Forelimb muscle (tissue), 1 donor: ENCODE measurements around the gene KRTAP12-1. TPM values are rescaled to one million over a fixed set of nuclear protein-coding genes. Genes with fewer than 3 reads are reported as not detected.

Experiments
- DNase-seq: peaks from one replicate; pipeline ENCODE4 v3.0.0-alpha.2; 2013; ENCODE audit warnings: low read depth
- polyA plus RNA-seq: library from polyadenylated mRNA; unstranded; fragments of 120-200 nt; gene quantifications from one replicate; pipeline ENCODE4 v1.2.1, GENCODE V29; 2013; ENCODE audit not compliant: insufficient read length

The KRTAP12-1 gene, protein sequence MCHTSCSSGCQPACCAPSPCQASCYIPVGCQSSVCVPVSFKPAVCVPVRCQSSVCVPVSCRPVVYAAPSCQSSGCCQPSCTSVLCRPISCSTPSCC
- not detected for polyA plus RNA-seq

GRCh38 chr21:44681861-44682579 lies at the start of gene KRTAP12-1:
KRTAP12-1 (minus strand) TSS chr21:44682163; CDS start chr21:44682123, 40 bp downstream.
- DNase-seq: no peak

GRCh38 chr21:44730951-44731579 lies 49.1 kb upstream of the KRTAP12-1 start:
- DNase-seq: no peak

- DNase-seq: no peak
Observed at GRCh38 chr21:44730028-44730395, 48.0 kb upstream of the KRTAP12-1 start.

- DNase-seq: no peak
Observed at GRCh38 chr21:44729336-44730027, 47.5 kb upstream of the KRTAP12-1 start.

- DNase-seq: no peak
Observed at GRCh38 chr21:44728716-44729115, 46.8 kb upstream of the KRTAP12-1 start.

- DNase-seq: no peak
Observed at GRCh38 chr21:44727757-44728156, 45.8 kb upstream of the KRTAP12-1 start.

GRCh38 chr21:44727321-44727720 lies 45.4 kb upstream of the KRTAP12-1 start:
- DNase-seq: no peak

DNA sequence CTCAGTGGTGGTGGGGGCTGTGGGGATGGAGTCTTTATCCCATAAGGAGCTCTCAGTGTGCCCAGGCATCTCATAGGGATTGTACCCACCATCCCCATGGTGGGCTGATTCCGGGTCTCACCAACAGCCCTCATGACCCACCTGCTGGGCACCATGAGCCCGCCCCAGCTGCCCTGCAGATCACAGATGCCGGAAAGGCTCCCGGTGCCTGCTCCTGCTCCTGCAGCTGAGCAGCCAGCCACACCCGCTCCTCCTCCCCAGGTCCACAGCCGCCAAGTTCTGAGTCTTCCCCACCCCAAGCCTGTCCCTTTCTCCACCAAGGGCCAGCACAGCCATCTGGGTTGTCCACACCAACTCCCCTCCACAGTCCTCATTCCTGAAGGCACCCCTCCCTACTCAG lies 44.9 kb upstream of the KRTAP12-1 start:
- DNase-seq: no peak

GRCh38 chr21:44724926-44725325 lies 43.0 kb upstream of the KRTAP12-1 start:
- no peak for DNase-seq

GRCh38 chr21:44724196-44724595 lies 42.2 kb upstream of the KRTAP12-1 start:
- no peak for DNase-seq

DNA sequence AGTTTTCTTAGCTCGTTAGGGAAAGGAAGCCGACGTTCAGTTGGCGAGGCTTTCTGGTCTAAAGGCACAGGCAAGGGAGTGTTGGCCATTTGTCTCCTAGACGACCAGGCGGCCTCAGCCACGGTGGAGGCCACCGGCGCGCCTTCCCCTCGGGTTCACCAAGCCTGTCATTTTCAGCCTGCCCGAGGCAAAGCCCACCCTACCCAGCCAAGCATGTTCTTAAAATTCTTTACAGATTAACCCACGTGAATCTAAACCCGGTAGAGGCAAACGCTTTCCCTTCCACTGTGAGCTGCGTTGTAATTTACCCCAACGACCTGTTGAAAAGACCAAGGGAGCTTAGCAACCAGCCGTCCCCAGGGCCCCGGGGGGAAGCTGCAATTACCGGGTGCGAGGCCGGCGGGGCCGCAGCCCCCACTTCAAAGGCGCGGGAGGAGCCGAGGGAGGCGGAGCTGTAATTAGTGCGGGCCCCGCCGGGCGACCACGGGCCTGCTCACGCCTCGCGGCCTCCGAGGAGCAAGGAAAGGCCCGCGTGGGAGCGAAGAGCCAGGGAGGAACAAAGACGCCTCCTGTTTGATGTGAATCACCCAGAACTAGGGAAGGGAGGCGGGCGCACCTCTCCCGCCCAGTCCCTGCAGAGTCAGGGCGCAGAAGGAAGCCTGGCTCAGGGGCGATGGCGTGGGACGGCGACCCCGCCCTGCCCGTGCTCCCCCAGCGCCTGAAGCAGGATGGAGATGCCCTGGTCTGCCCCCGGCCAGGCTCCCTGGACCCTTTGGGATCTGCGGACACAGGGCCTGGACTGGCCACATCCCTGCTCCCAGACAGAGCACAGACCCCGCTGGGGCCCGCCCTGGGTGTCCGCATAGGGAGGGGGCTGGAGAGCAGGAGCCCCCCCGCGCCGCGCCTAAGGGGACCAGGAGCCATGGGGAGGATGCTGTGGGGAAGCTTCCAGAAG lies 41.5 kb upstream of the KRTAP12-1 start:
- DNase-seq: no peak

DNA sequence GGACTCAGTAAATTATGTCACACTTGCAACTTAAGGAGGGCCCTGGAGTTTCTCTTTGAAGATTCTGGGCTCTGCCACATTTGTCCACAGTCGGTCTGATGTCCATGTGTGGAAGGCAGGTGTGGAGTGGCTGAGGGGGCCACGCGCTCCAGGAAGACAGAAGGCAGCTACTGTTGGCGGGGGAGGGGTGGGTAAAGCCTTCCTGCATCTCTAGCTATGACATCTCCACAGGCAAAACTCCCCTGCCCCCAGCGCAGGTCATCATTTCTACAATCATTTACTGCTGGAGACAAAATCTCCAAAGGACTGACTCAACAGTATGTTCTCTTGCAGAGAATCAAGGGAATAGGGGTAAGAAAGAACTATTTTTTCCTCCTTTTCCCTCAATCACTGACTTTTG lies 40.8 kb upstream of the KRTAP12-1 start:
- no peak for DNase-seq

DNA sequence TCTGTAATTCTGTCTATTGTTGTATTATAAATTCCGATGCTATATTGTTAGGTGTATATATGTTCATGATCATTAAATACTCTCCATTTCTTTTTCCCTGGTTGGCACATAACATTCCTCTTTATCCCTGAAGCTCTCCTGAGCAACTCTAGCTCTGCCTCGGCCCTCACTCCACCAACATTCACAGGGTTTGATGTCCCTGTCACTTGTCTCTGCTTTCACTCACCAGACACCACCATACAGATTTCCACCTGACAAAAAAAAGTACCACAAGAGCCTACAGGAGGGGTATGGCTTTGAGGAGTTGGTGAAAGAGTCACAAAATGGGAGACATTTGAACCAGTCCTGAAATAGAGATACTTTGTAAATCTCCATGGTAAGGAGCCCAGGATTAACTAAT lies 38.2 kb upstream of the KRTAP12-1 start:
- DNase-seq: no peak

- DNase-seq: no peak
Observed at GRCh38 chr21:44718571-44718970, 36.6 kb upstream of the KRTAP12-1 start.

GRCh38 chr21:44718093-44718492 lies 36.1 kb upstream of the KRTAP12-1 start:
- DNase-seq: no peak

- DNase-seq: no peak
Observed at GRCh38 chr21:44716984-44717383, 35.0 kb upstream of the KRTAP12-1 start.

DNA sequence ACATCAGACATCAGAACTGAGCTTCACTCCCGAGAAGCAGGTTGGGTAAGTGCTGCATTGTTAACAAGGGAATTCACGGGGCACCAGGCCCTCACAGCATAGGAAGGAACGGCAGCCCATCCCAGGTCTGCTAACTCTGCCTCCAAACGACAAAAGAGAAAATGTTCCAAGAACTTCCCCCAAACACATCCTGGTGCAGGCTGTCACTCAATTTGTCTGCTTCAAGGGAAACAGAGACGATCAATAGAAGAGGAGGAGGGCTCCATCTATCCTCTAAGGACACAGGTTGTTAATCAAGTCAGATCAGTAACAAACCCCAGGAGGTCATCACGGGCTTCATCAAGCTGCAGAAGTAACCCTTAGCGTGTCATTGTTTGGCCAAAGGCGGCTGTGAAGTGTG lies 32.9 kb upstream of the KRTAP12-1 start:
- DNase-seq: no peak

GRCh38 chr21:44713846-44714245 lies 31.9 kb upstream of the KRTAP12-1 start:
- DNase-seq: no peak

- DNase-seq: no peak
Observed at GRCh38 chr21:44713130-44713529, 31.2 kb upstream of the KRTAP12-1 start.

- no peak for DNase-seq
Observed at GRCh38 chr21:44712203-44713028, 30.5 kb upstream of the KRTAP12-1 start.
